ENCODE results near the gene CLEC16A. TPM values are rescaled to one million over a fixed set of nuclear protein-coding genes. Genes with fewer than 3 reads are reported as not detected.

The CLEC16A gene
- total RNA-seq, 2 experiments from 2014 or later = 18.4 to 20.1 TPM

- CTCF ChIA-PET = interaction anchor here (1.0 to 2.1 kb wide), 3 partner anchors 9 to 27 kb away, joined by 4 to 18 read pairs (median 8); no protein-coding TSS in a partner anchor
- peak overlapping the region; percentile 81 for H3K4me3 Mint-ChIP-seq
- intact Hi-C loops (cut with micrococcal nuclease) = loop anchor here (2.0 to 10.0 kb wide), 2 partner anchors 640 to 1982 kb away; partner anchors contain the start of genes LITAF and USP7
Observed at GRCh38 chr16:10945065-10945787, 862 bp downstream of the CLEC16A start.

GRCh38 chr16:10946308-10946707 lies 1.9 kb downstream of the CLEC16A start:
- intact Hi-C loops (cut with micrococcal nuclease) = loop anchor here (10.0 kb wide), 1 partner anchor 638 kb away; the partner anchor contains the start of gene LITAF
- Mint-ChIP-seq H3K27me3 (ENCODE audit: low read depth) (no peaks in the 10 kb centered on the region), H3K27ac (no peak overlapping the region), H3K4me1 (ENCODE audit: low read depth) (peaks cover 57% of the 10 kb centered on the region), H3K4me3 (peak overlapping the region; percentile 81), H3K36me3 (ENCODE audit: low read depth) (no peaks in the 10 kb centered on the region), H3K9me3 (no peaks in the 10 kb centered on the region)
- DNase-seq = no peak
- CTCF ChIA-PET = interaction anchor here (5.8 kb wide), 1 partner anchor 18 kb away, joined by 31 read pairs; no protein-coding TSS in a partner anchor

More at GRCh38 chr16:10945065-10945787, 862 bp downstream of the CLEC16A start:
- DNase-seq = no peak
- no peaks in the 10 kb centered on the region for H3K27me3 Mint-ChIP-seq (ENCODE audit: low read depth)
- peaks cover 62% of the 10 kb centered on the region for H3K4me1 Mint-ChIP-seq (ENCODE audit: low read depth)
- H3K27ac Mint-ChIP-seq = peak overlapping the region; percentile 70
- H3K36me3 Mint-ChIP-seq (ENCODE audit: low read depth) = peaks cover 4% of the 10 kb centered on the region
- no peaks in the 10 kb centered on the region for H3K9me3 Mint-ChIP-seq

GRCh38 chr16:10947211-10947787 lies 2.9 kb downstream of the CLEC16A start:
- Mint-ChIP-seq H3K27me3 (ENCODE audit: low read depth) (no peaks in the 10 kb centered on the region), H3K4me3 (no peak overlapping the region), H3K27ac (no peak overlapping the region), H3K9me3 (no peaks in the 10 kb centered on the region), H3K36me3 (ENCODE audit: low read depth) (no peaks in the 10 kb centered on the region), H3K4me1 (ENCODE audit: low read depth) (peaks cover 57% of the 10 kb centered on the region)
- CTCF ChIA-PET = interaction anchor here (1.0 to 5.8 kb wide), 2 partner anchors 17 to 24 kb away, joined by 4 to 31 read pairs; no protein-coding TSS in a partner anchor
- intact Hi-C loops (cut with micrococcal nuclease) = loop anchor here (10.0 kb wide), 1 partner anchor 638 kb away; the partner anchor contains the start of gene LITAF
- DNase-seq = no peak

- CTCF ChIA-PET = interaction anchor here (0.7 to 5.8 kb wide), 6 partner anchors 11 to 458 kb away, joined by 3 to 31 read pairs (median 5); no protein-coding TSS in a partner anchor
- no peaks in the 10 kb centered on the region for H3K9me3 Mint-ChIP-seq
- peak; percentile 75 for DNase-seq
- H3K36me3 Mint-ChIP-seq (ENCODE audit: low read depth) = no peaks in the 10 kb centered on the region
- peaks cover 53% of the 10 kb centered on the region for H3K4me1 Mint-ChIP-seq (ENCODE audit: low read depth)
- no peaks in the 10 kb centered on the region for H3K27me3 Mint-ChIP-seq (ENCODE audit: low read depth)
- H3K27ac Mint-ChIP-seq = no peak overlapping the region
- no peak overlapping the region for H3K4me3 Mint-ChIP-seq
- intact Hi-C loops (cut with micrococcal nuclease) = loop anchor here (10.0 kb wide), 1 partner anchor 635 kb away; the partner anchor contains the start of gene LITAF
Observed at GRCh38 chr16:10949424-10949970, 5.1 kb downstream of the CLEC16A start.

DNA sequence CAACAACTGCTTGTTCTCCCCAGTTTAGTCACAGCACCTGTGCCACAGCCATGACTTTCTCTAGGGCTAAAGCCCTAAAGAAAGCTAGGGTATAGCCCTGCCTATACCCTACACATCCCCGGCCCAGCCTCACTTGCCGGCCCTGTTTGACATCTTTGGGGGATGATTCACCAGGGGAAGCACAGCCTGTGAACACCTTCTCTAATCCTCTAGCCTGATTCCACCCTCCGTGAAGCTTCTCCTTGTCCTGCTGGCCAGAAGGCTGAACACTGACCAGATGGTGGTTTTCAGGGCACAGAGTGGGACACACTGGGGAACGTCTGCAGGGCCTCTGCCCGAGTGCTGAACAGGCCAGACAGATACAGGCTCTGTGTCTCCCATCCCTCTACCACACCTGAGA lies 6.0 kb downstream of the CLEC16A start:
- peaks cover 52% of the 10 kb centered on the region for H3K4me1 Mint-ChIP-seq (ENCODE audit: low read depth)
- H3K27me3 Mint-ChIP-seq (ENCODE audit: low read depth) = no peaks in the 10 kb centered on the region
- H3K36me3 Mint-ChIP-seq (ENCODE audit: low read depth) = no peaks in the 10 kb centered on the region
- no peak overlapping the region for H3K27ac Mint-ChIP-seq
- H3K9me3 Mint-ChIP-seq = no peaks in the 10 kb centered on the region
- CTCF ChIA-PET = interaction anchor here (0.6 to 5.8 kb wide), 5 partner anchors 12 to 457 kb away, joined by 3 to 31 read pairs (median 4); no protein-coding TSS in a partner anchor
- no peak overlapping the region for H3K4me3 Mint-ChIP-seq
- intact Hi-C loops (cut with micrococcal nuclease) = no loop called here
- DNase-seq = no peak

DNA sequence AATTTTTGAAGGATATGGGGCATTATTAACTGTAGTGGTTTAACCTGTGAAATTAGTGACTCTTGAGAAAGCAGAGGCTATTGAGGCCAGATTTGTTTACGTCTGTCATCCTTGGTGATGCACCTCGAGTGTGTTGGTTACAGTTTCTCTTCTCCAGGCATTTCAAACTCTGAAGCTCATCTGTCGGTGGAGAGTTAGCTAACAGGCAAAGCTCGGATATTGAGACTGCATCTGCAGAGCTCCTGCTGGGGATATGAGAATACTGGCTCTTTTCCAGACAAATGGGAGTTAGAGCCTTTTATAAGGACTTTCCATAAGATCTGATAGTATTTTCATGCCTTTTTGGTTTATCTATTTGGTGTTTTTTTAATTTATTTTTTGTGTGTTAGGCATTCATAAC lies 6.7 kb downstream of the CLEC16A start:
- H3K9me3 Mint-ChIP-seq = no peaks in the 10 kb centered on the region
- CTCF ChIA-PET = interaction anchor here (0.8 to 5.8 kb wide), 3 partner anchors 13 to 446 kb away, joined by 3 to 31 read pairs (median 3); no protein-coding TSS in a partner anchor
- no peaks in the 10 kb centered on the region for H3K27me3 Mint-ChIP-seq (ENCODE audit: low read depth)
- H3K36me3 Mint-ChIP-seq (ENCODE audit: low read depth) = no peaks in the 10 kb centered on the region
- H3K4me1 Mint-ChIP-seq (ENCODE audit: low read depth) = peaks cover 51% of the 10 kb centered on the region
- DNase-seq = no peak
- H3K27ac Mint-ChIP-seq = no peak overlapping the region
- H3K4me3 Mint-ChIP-seq = no peak overlapping the region
- intact Hi-C loops (cut with micrococcal nuclease) = no loop called here

DNA sequence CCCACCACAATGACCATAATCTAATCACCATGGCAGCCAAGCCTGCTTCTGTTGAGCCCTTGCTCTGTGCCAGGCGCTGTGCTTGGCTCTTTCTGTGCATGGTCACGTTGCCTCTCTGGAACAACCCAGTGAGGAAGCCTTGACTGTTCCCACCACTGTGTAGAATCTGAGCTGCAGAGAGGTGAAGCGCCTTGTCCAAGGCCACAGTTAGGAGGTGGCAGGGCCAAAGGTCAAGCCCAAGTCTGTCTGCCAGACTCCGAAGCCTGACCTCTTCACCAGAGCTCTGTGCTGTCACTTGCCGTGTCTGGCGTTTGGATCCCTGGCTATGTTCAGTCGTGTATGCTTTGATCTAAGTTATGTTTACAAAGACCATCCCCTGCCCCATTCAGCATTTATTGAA lies 10.5 kb downstream of the CLEC16A start:
- H3K27ac Mint-ChIP-seq = no peak overlapping the region
- CTCF ChIA-PET = interaction anchor here (0.8 to 3.8 kb wide), 10 partner anchors 9 to 609 kb away, joined by 3 to 38 read pairs (median 8); partner anchors contain the start of genes CLEC16A and DEXI
- no peaks in the 10 kb centered on the region for H3K9me3 Mint-ChIP-seq
- no peak for DNase-seq
- peaks cover 2% of the 10 kb centered on the region for H3K36me3 Mint-ChIP-seq (ENCODE audit: low read depth)
- no peak overlapping the region for H3K4me3 Mint-ChIP-seq
- peaks cover 44% of the 10 kb centered on the region for H3K4me1 Mint-ChIP-seq (ENCODE audit: low read depth)
- intact Hi-C loops (cut with micrococcal nuclease) = loop anchor here (1.0 to 2.0 kb wide), 5 partner anchors 9 to 450 kb away; no protein-coding TSS in a partner anchor
- H3K27me3 Mint-ChIP-seq (ENCODE audit: low read depth) = no peaks in the 10 kb centered on the region

GRCh38 chr16:10957771-10958482 lies 13.6 kb downstream of the CLEC16A start:
- Mint-ChIP-seq H3K27me3 (ENCODE audit: low read depth) (no peaks in the 10 kb centered on the region), H3K27ac (peak overlapping the region; percentile 82), H3K9me3 (no peaks in the 10 kb centered on the region), H3K36me3 (ENCODE audit: low read depth) (peaks cover 6% of the 10 kb centered on the region), H3K4me1 (ENCODE audit: low read depth) (peaks cover 37% of the 10 kb centered on the region), H3K4me3 (no peak overlapping the region)
- CTCF ChIA-PET = interaction anchor here (0.7 to 1.9 kb wide), 4 partner anchors 9 to 449 kb away, joined by 3 to 10 read pairs (median 5); no protein-coding TSS in a partner anchor
- peak; percentile 57 for DNase-seq
- intact Hi-C loops (cut with micrococcal nuclease) = loop anchor here (1.0 kb wide), 1 partner anchor 30 kb away; no protein-coding TSS in a partner anchor

GRCh38 chr16:10959161-10959560 lies 14.8 kb downstream of the CLEC16A start:
- DNase-seq = no peak
- H3K36me3 Mint-ChIP-seq (ENCODE audit: low read depth) = peaks cover 10% of the 10 kb centered on the region
- H3K9me3 Mint-ChIP-seq = no peaks in the 10 kb centered on the region
- intact Hi-C loops (cut with micrococcal nuclease) = no loop called here
- H3K4me1 Mint-ChIP-seq (ENCODE audit: low read depth) = peaks cover 37% of the 10 kb centered on the region
- no peak overlapping the region for H3K4me3 Mint-ChIP-seq
- no peaks in the 10 kb centered on the region for H3K27me3 Mint-ChIP-seq (ENCODE audit: low read depth)
- CTCF ChIA-PET = interaction anchor here (1.1 to 2.1 kb wide), 3 partner anchors 11 to 448 kb away, joined by 4 to 9 read pairs (median 6); no protein-coding TSS in a partner anchor
- H3K27ac Mint-ChIP-seq = no peak overlapping the region

GRCh38 chr16:10961231-10961630 lies 16.9 kb downstream of the CLEC16A start:
- Mint-ChIP-seq H3K4me1 (ENCODE audit: low read depth) (peaks cover 44% of the 10 kb centered on the region), H3K27ac (no peak overlapping the region), H3K27me3 (ENCODE audit: low read depth) (no peaks in the 10 kb centered on the region), H3K36me3 (ENCODE audit: low read depth) (peaks cover 21% of the 10 kb centered on the region), H3K9me3 (peaks cover 6% of the 10 kb centered on the region), H3K4me3 (no peak overlapping the region)
- CTCF ChIA-PET = no interaction called here
- intact Hi-C loops (cut with micrococcal nuclease) = loop anchor here (5.0 kb wide), 1 partner anchor 851 kb away; no protein-coding TSS in a partner anchor
- no peak for DNase-seq
